Testis (tissue), 3 donors: ENCODE data around the gene PHF19. TPM values are rescaled to one million over a fixed set of nuclear protein-coding genes. Genes with fewer than 3 reads are reported as not detected.

Source experiments
- DNase-seq: peaks from one replicate; pipeline ENCODE4 v3.0.0-alpha.2; 2019
- H3K27ac ChIP-seq, 2 donors: fragments of 200-600 bp; sonication (generic); one replicate each; pipeline ENCODE4 v1.5.1; 2019
- H3K27me3 ChIP-seq: fragments of 200-600 bp; sonication (generic); one replicate; pipeline ENCODE4 v1.5.1; 2019
- H3K36me3 ChIP-seq: fragments of 200-600 bp; sonication (generic); one replicate; pipeline ENCODE4 v1.5.1; 2017; ENCODE audit warnings: low read depth; ENCODE audit errors: missing control alignments
- H3K4me1 ChIP-seq: fragments of 200-600 bp; sonication (generic); one replicate; pipeline ENCODE4 v1.5.1; 2019
- H3K4me3 ChIP-seq, 2 donors: fragments of 200-600 bp; sonication (generic); one replicate each; pipeline ENCODE4 v1.5.1; 2017 to 2019
- H3K9me3 ChIP-seq: fragments of 200-600 bp; sonication (generic); one replicate; pipeline ENCODE4 v1.5.1; 2017
- CTCF ChIP-seq, 3 experiments: fragments of 450-650 bp in 2 of 3; fragments of 200-600 bp in 1 of 3; sonication (generic) in 1 of 3; IDR thresholded peaks; one replicate each; pipeline ENCODE4 v1.5.1; 2016 to 2019; ENCODE audit warnings: antibody characterized with exemption in 3 of 3, mild to moderate bottlenecking in 2 of 3, moderate library complexity in 1 of 3
- POLR2A ChIP-seq: fragments of 450-650 bp; IDR thresholded peaks from one replicate; pipeline ENCODE4 v1.6.1; 2017; ENCODE audit warnings: antibody characterized with exemption, mild to moderate bottlenecking, moderate library complexity
- WGBS, 2 donors: methylation state at CpG; one replicate each; pipeline ENCODE4 v1.1.5; 2018; 5-methylcytosine and 5-hydroxymethylcytosine counted together
- intact Hi-C: fragments of 100-400 bp; cut with DNase I; formaldehyde crosslinking; loops from one replicate; pipeline ENCODE4 v1.15.1; 2023; ENCODE audit warnings: low total_unique reads
- polyA plus RNA-seq: library from polyadenylated mRNA; stranded (reverse); fragments of 350-450 nt; fragmentation: Illumina TruSeq; extraction: RNeasy Lipid Tissue Mini Kit (QIAGEN cat#74804); gene quantifications from one replicate; pipeline ENCODE4 v1.2.3, GENCODE V29; 2014; ENCODE audit warnings: low read depth, low replicate concordance; ENCODE audit not compliant: insufficient read depth
- total RNA-seq, 2 donors: library from RNA; depleted of rRNA; stranded (reverse); fragments of >200 nt; gene quantifications; one replicate each; pipeline ENCODE4 v1.2.3, GENCODE V29; 2016

PHF19 gene
- total and polyA plus RNA-seq, 3 donors from 2014 or later: 28.5 to 41.7 (median 40.3) TPM

- Histone ChIP-seq H3K4me1 (peaks cover 9% of the 10 kb centered on the region), H3K27me3 (no peaks in the 10 kb centered on the region), H3K9me3 (no peaks in the 10 kb centered on the region), H3K4me3 (peak within 1 kb of the TSS; percentile 80 to 85), H3K36me3 (no peaks in the 10 kb centered on the region), H3K27ac (peak within 1 kb of the TSS; percentile 88 to 95)
- WGBS, 2 donors: 1 to 5% methylated on average over 29 to 62 of the region's 62 CpGs
- peak; percentile 99 for DNase-seq
- intact Hi-C loops: no loop called here
- peak; percentile 7 for TF ChIP-seq POLR2A
- TF ChIP-seq CTCF (IDR thresholded peaks at IDR 0.05): peak in 1 of 3 experiments; percentile 5
These were observed 34.1 kb downstream of the PHF19 start, which contains the start of gene PSMD5 for GRCh38 chr9:120842685-120843485. Gene PSMD5, minus strand, starts transcription at chr9:120842922. Its CDS starts 13 bp downstream, at chr9:120842909.

- peaks cover 7% of the 10 kb centered on the region for H3K4me1 ChIP-seq
- H3K36me3 ChIP-seq: no peaks in the 10 kb centered on the region
- intact Hi-C loops: no loop called here
- H3K27ac ChIP-seq: peak overlapping the region; percentile 88 to 95
- DNase-seq: no peak
- no peaks in the 10 kb centered on the region for H3K27me3 ChIP-seq
- 28 to 29% methylated on average over 18 of the region's 18 CpGs for WGBS, 2 donors
- TF ChIP-seq POLR2A: no peak
- TF ChIP-seq CTCF (IDR thresholded peaks at IDR 0.05): no peak
- peak overlapping the region; percentile 80 to 85 for H3K4me3 ChIP-seq
- H3K9me3 ChIP-seq: no peaks in the 10 kb centered on the region
These were observed 34.9 kb downstream of the PHF19 start for GRCh38 chr9:120841930-120842684.

GRCh38 chr9:120839146-120839545 lies 37.8 kb downstream of the PHF19 start:
- Histone ChIP-seq H3K36me3 (no peaks in the 10 kb centered on the region), H3K4me1 (peaks cover 4% of the 10 kb centered on the region), H3K27me3 (no peaks in the 10 kb centered on the region), H3K9me3 (no peaks in the 10 kb centered on the region), H3K27ac (no peak overlapping the region), H3K4me3 (no peak overlapping the region)
- intact Hi-C loops: no loop called here
- no peak for TF ChIP-seq CTCF (IDR thresholded peaks at IDR 0.05)
- TF ChIP-seq POLR2A: no peak
- DNase-seq: no peak
- WGBS, 2 donors: 83 to 85% methylated on average over 2 of the region's 2 CpGs

GRCh38 chr9:120837921-120838320 lies 39.1 kb downstream of the PHF19 start:
- Histone ChIP-seq H3K27ac (no peak overlapping the region), H3K36me3 (no peaks in the 10 kb centered on the region), H3K4me1 (peaks cover 4% of the 10 kb centered on the region), H3K9me3 (no peaks in the 10 kb centered on the region), H3K4me3 (no peak overlapping the region), H3K27me3 (no peaks in the 10 kb centered on the region)
- 79 to 87% methylated on average over 3 of the region's 3 CpGs for WGBS, 2 donors
- no peak for TF ChIP-seq CTCF (IDR thresholded peaks at IDR 0.05)
- TF ChIP-seq POLR2A: no peak
- DNase-seq: no peak
- intact Hi-C loops: no loop called here
